Measurements from ENCODE around the gene ZP1.

ZP1 gene

DNA sequence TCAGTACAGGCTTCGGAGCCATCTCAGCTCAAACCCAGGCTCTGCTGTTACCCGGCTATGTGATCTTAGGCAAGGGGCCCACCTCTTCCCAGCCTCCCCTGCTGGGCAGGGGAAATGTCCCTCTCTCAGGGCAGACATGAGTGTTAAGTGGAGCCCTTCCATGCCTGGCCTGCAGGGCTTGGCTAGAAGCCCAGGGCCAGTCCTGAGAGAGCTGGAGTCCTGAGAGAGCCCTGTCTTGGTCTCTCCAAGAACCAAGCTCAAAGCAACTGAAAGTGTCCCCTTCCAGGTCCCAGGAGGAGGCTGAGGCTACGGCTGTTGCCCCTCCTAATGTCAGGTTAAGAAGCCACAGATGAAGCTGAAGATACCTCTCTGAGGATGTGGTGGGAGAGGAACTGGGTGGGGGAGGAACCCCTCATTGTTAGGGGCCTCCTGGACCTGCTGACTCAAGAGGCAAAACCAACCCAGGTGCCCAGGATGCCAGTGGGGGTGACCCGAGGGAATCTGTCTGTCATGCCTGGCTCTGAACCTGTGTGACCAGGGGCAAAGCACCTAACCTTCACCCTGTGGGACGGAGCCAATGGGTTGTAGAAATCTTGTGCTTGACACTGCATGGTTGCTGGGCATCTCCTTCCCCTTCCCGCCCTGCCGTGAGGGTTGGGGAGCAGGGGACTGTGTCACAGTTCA lies 4.2 kb downstream of the ZP1 start:
- peaks cover 10% of the 10 kb centered on the region for H3K27me3 Mint-ChIP-seq
- H3K36me3 Mint-ChIP-seq (ENCODE audit: insufficient read depth): no peaks in the 10 kb centered on the region
- H3K4me3 Mint-ChIP-seq: no peak overlapping the region
- H3K9me3 Mint-ChIP-seq: no peaks in the 10 kb centered on the region
- H3K4me1 Mint-ChIP-seq: peaks cover 18% of the 10 kb centered on the region
- ATAC-seq (replicated peaks; ENCODE audit: extremely low read depth, poor library complexity, severe bottlenecking) (no peak), DNase-seq (ENCODE audit: low spot score in 2 of 2) (no peak)
- H3K27ac Mint-ChIP-seq (ENCODE audit: low read depth): no peak overlapping the region

DNA sequence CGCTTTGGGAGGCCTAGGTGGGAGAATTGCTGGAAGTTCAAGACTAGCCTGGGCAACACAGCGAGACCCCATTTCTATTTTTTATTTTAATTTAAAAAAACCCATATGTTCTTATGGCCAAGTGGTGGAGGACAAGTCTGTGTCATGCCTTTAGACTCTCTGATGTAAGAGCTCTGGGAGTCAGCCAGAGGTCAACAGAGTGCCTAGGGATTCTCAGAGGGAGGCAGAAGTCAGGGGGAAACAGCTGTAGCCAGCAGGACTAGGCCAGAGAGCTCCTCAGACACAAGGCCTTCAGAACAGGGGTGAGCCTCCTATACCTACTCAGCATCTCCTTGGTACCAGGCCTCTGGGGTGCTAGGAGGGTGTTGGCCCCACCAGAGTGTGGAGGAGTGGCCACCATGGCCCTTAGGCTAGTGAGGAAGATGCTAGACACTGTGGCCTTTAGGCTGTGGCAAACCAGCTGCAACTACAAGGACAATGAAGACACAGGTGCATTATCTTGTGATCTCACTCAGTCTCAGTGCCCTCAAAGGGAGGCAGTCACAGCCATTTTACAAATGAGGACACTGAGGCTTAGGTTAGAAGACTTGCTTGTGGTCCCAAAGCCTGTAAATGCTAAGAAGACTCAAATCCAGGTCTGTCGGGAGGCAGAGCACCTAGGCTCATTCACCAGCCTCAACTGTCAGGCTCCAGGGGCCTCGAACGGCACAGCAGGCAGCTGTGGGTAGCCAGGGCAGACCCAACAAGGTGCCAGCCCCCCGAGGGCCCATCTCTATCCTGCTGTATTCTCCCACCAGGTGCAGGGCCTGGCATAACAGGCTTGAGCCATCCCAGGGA lies 5.0 kb downstream of the ZP1 start:
- no peak for DNase-seq (ENCODE audit: low spot score in 2 of 2)
- H3K27me3 Mint-ChIP-seq: peaks cover 10% of the 10 kb centered on the region
- H3K4me1 Mint-ChIP-seq: peaks cover 18% of the 10 kb centered on the region
- ATAC-seq (replicated peaks; ENCODE audit: extremely low read depth, poor library complexity, severe bottlenecking): no peak
- no peak overlapping the region for H3K4me3 Mint-ChIP-seq
- no peaks in the 10 kb centered on the region for H3K9me3 Mint-ChIP-seq
- peaks cover under 1% of the 10 kb centered on the region for H3K36me3 Mint-ChIP-seq (ENCODE audit: insufficient read depth)
- H3K27ac Mint-ChIP-seq (ENCODE audit: low read depth): no peak overlapping the region

DNA sequence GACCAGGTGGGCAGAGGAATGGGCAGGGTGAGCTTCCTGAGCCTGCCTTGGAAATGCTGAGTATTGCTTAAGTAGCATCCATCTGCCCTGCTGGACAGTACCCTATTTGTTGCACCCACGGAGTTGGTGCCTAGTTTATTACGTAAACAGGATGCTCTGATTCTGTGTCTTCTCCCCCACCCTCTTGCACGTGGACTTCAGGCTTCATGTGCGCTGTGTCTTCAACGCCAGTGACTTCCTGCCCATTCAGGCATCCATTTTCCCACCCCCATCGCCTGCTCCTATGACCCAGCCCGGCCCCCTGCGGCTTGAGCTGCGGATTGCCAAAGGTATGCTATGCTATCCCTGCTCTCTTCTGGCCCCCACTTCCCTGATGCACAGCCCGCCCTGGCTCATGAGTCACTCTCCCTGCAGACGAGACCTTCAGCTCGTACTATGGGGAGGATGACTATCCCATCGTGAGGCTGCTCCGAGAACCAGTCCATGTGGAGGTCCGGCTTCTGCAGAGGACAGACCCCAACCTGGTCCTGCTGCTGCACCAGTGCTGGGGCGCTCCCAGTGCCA lies 5.7 kb downstream of the ZP1 start:
- Mint-ChIP-seq H3K27ac (ENCODE audit: low read depth) (no peak overlapping the region), H3K9me3 (no peaks in the 10 kb centered on the region), H3K4me3 (no peak overlapping the region), H3K27me3 (peaks cover 10% of the 10 kb centered on the region), H3K36me3 (ENCODE audit: insufficient read depth) (peaks cover 3% of the 10 kb centered on the region), H3K4me1 (peaks cover 18% of the 10 kb centered on the region)
- ATAC-seq (replicated peaks; ENCODE audit: extremely low read depth, poor library complexity, severe bottlenecking) (no peak), DNase-seq (ENCODE audit: low spot score in 2 of 2) (no peak)

DNA sequence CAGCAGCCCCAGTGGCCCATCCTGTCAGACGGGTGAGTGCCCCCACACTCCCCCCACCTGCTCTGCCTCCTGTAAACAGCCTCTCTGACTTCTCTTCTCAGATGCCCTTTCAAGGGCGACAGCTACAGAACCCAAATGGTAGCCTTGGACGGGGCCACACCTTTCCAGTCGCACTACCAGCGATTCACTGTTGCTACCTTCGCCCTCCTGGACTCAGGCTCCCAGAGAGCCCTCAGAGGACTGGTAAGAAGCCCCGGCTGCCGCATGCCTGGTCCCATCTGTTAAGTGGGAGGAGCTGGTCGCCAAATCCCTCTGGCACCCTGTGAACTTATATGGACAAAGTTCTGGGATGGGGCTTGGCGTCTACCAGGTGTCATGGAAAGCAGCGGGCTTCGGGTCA lies 6.2 kb downstream of the ZP1 start:
- H3K36me3 Mint-ChIP-seq (ENCODE audit: insufficient read depth): peaks cover 8% of the 10 kb centered on the region
- H3K27me3 Mint-ChIP-seq: peaks cover 10% of the 10 kb centered on the region
- peaks cover 18% of the 10 kb centered on the region for H3K4me1 Mint-ChIP-seq
- no peak overlapping the region for H3K27ac Mint-ChIP-seq (ENCODE audit: low read depth)
- DNase-seq (ENCODE audit: low spot score in 2 of 2) (no peak), ATAC-seq (replicated peaks; ENCODE audit: extremely low read depth, poor library complexity, severe bottlenecking) (no peak)
- H3K9me3 Mint-ChIP-seq: no peaks in the 10 kb centered on the region
- H3K4me3 Mint-ChIP-seq: no peak overlapping the region

DNA sequence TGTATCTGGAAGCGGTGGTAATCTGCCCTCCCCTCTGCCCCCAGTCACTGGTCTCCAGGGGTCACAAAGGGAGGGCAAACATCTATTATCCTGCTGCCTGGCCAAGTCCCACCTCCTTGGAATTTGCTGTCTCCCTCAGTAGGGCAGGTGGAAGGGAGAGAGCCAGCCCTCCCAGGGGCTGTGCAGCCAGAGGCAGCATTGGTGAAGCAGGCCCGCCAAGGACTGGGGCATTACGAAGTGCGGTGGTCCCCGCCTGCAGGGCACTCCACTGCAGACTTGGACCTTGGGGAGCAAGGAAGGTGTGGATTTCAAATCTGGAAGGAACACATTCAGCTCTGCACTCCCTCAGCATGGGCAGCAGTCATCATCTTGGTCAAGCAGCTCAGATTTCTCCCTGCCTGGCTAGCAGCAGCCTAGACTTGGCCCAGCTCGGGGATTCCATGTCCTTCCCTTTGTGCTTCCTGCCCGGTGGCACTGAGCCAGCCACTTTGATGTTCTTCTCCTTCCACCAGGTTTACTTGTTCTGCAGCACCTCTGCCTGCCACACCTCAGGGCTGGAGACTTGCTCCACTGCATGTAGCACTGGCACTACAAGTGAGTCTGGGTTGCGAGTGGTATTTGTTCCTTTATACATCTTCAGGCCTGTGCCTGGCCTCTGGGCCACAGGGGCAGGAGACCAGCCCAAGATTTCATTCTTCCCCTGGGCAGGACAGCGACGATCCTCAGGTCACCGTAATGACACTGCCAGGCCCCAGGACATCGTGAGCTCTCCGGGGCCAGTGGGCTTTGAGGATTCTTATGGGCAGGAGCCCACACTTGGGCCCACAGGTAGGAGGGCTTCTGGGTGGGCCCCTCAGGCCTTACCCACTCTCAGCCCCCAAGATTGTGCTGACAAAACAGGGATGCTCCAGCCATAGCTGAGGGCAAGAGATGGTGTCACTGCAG lies 7.4 kb downstream of the ZP1 start:
- Mint-ChIP-seq H3K27me3 (peaks cover 3% of the 10 kb centered on the region), H3K4me3 (no peak overlapping the region), H3K36me3 (ENCODE audit: insufficient read depth) (peaks cover 15% of the 10 kb centered on the region), H3K9me3 (no peaks in the 10 kb centered on the region), H3K27ac (ENCODE audit: low read depth) (no peak overlapping the region), H3K4me1 (peaks cover 18% of the 10 kb centered on the region)
- no peak for ATAC-seq (replicated peaks; ENCODE audit: extremely low read depth, poor library complexity, severe bottlenecking)
- no peak for DNase-seq (ENCODE audit: low spot score in 2 of 2)

DNA sequence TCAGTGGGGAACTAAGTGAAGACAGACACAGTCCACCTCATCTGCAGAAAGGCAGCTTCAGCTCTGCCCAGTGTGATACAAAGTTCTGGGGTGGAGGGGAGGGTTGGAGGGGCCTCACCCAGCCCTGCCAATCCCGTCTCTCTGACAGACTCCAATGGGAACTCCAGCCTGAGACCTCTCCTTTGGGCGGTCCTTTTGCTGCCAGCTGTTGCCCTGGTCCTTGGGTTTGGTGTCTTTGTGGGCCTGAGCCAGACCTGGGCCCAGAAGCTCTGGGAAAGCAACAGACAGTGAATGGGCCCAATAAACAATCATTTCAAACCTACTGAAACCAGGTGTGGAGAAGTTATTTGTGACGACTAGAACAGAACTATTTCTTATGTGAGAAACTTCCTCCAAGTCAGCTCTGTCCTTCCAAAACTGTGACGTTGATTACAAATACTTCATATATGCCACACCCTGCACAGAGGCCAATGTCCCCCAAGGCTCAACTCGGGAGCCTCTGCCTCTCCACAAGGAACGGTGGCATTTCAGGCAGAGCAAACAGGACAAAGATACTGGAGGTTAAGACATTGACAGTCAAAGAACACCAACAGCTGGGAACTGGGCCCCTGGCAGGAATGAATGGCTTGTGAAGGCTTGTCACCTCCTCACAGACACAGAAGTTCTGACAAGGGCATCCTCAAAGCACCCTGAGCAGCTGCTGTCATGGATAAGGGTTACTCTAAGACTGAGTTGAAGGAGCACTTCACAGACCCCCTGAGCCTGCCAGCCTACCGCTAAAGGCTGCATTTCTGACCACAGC lies 8.2 kb downstream of the ZP1 start:
- no peak for ATAC-seq (replicated peaks; ENCODE audit: extremely low read depth, poor library complexity, severe bottlenecking)
- peaks cover 17% of the 10 kb centered on the region for H3K36me3 Mint-ChIP-seq (ENCODE audit: insufficient read depth)
- H3K27ac Mint-ChIP-seq (ENCODE audit: low read depth): no peak overlapping the region
- H3K27me3 Mint-ChIP-seq: no peaks in the 10 kb centered on the region
- peaks cover 18% of the 10 kb centered on the region for H3K4me1 Mint-ChIP-seq
- H3K9me3 Mint-ChIP-seq: no peaks in the 10 kb centered on the region
- no peak overlapping the region for H3K4me3 Mint-ChIP-seq
- DNase-seq (ENCODE audit: low spot score in 2 of 2): no peak

DNA sequence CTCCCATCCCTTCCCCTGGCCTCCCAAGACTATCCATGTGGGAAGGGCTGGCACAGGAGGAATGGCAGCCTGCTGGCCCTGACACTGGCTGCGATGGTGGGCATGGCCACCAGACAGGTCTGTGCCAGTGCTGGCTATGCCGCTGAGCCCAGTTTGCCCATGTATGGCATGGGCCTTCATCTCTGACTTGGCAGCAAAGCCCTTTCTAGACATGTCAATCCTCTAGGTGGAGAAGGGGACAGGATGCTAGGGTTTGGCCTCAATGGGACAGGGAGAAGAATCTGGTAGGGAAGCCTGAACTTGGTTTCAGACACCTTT lies 8.8 kb downstream of the ZP1 start:
- no peak overlapping the region for H3K27ac Mint-ChIP-seq (ENCODE audit: low read depth)
- no peaks in the 10 kb centered on the region for H3K27me3 Mint-ChIP-seq
- ATAC-seq (replicated peaks; ENCODE audit: extremely low read depth, poor library complexity, severe bottlenecking) (no peak), DNase-seq (ENCODE audit: low spot score in 2 of 2) (no peak)
- peaks cover 14% of the 10 kb centered on the region for H3K4me1 Mint-ChIP-seq
- peaks cover 20% of the 10 kb centered on the region for H3K36me3 Mint-ChIP-seq (ENCODE audit: insufficient read depth)
- no peak overlapping the region for H3K4me3 Mint-ChIP-seq
- H3K9me3 Mint-ChIP-seq: no peaks in the 10 kb centered on the region

DNA sequence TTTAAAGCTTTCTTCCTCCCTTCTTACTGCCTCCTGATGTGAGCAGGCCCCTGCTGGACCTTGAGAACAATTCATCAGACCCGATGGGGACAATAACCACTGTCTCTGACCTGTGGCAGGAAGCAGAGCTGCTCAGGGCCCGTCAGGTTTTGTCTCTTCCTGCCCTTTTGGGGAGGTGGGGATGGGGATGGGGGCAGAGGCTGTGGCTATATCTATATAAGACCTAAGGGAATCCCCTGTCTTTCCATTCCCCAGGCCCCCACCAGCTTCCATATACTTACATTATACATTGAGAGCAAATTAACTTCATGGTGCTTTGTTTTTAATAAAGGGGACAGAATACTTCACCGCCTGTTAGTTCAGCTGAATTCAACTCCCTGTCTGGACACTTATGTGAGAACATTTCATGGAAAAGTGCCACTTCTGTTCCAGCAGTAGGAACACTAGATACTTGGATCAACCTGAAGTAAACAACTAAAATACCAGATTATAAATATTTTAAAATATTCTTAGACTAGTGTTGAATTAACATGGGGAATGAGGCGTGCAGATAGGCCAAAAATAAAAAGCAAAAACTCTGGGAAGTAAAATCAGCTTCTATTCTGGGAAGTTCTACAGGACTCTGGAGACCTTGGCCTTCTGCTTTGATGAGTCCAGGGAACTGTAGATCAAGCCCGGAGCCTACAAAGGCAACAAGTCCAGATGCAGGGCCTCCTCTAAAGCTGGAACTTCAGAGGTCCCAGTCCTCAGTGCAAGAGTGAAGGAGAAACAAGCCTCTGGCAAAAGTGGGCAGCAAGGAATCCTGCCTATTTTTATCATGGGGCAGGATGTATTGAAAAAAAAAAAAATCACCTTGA lies 11.1 kb downstream of the ZP1 start:
- no peak for DNase-seq (ENCODE audit: low spot score in 2 of 2)
- H3K36me3 Mint-ChIP-seq (ENCODE audit: insufficient read depth): peaks cover 23% of the 10 kb centered on the region
- H3K27me3 Mint-ChIP-seq: no peaks in the 10 kb centered on the region

DNA sequence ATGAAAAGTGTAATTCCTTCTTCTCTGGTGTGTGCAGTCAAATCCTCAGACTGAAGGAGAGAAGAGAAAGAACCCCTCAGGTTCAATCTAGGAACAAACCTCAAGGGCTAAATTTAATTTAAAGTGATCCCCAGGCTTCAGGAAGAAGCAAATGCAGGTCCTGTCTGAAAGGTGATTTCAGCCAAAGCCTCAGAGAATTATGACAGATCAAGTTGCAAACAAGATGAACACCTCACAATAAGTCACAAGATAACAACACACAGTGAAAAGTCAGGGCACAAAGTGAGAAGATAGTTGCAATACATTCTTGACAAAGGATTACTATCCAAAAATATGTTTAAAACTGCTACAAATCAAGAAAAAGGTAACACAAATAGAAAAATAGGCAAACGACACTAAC lies 11.8 kb downstream of the ZP1 start:
- Mint-ChIP-seq H3K9me3 (no peaks in the 10 kb centered on the region), H3K27ac (ENCODE audit: low read depth) (no peak overlapping the region), H3K4me1 (peaks cover 14% of the 10 kb centered on the region), H3K4me3 (no peak overlapping the region), H3K36me3 (ENCODE audit: insufficient read depth) (peaks cover 26% of the 10 kb centered on the region), H3K27me3 (no peaks in the 10 kb centered on the region)
- no peak for ATAC-seq (replicated peaks; ENCODE audit: extremely low read depth, poor library complexity, severe bottlenecking)
- no peak for DNase-seq (ENCODE audit: low spot score in 2 of 2)

More for the DNA sequence above, 11.1 kb downstream of the ZP1 start:
- Mint-ChIP-seq H3K27ac (ENCODE audit: low read depth) (no peak overlapping the region), H3K4me1 (peaks cover 9% of the 10 kb centered on the region), H3K9me3 (no peaks in the 10 kb centered on the region), H3K4me3 (no peak overlapping the region)
- ATAC-seq (replicated peaks; ENCODE audit: extremely low read depth, poor library complexity, severe bottlenecking): no peak

DNA sequence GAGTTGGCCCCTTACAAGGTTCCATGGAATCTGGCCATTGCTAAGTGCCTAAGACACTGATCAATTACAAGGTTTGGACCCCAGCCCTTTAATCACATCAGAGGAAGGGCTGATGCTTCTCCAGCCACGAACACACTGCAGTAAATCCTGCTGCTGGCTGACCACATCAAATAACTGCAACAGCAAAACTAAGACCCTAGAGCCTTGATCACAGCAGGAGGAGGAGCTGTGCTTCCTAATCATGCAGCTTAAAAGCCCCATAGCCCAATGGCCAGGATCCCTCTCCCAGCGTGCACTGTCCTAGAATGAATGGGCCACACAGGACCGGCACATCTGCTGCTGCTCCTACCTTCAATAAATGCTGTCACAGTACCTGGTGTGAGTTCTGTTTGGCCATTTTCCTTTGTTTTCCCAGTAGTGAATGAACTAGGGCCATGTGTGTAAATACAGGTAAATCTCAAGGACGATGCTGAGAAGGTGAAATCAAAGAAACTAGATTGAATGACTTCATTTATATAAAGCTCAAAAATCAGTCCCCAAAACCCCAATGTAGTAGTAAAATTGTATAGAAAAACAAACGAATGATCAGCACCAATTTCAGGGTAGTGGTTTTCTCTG lies 12.7 kb downstream of the ZP1 start:
- H3K27me3 Mint-ChIP-seq: no peaks in the 10 kb centered on the region
- peaks cover 28% of the 10 kb centered on the region for H3K36me3 Mint-ChIP-seq (ENCODE audit: insufficient read depth)
- no peak for DNase-seq (ENCODE audit: low spot score in 2 of 2)
- no peak for ATAC-seq (replicated peaks; ENCODE audit: extremely low read depth, poor library complexity, severe bottlenecking)
- no peak overlapping the region for H3K27ac Mint-ChIP-seq (ENCODE audit: low read depth)
- peaks cover 16% of the 10 kb centered on the region for H3K4me1 Mint-ChIP-seq
- no peak overlapping the region for H3K4me3 Mint-ChIP-seq
- H3K9me3 Mint-ChIP-seq: no peaks in the 10 kb centered on the region
